Frontal cortex (tissue), 4 donors: Measurements from ENCODE around the gene LYST. TPM values are rescaled to one million over a fixed set of nuclear protein-coding genes. Genes with fewer than 3 reads are reported as not detected.
"Not testable (repeated sequence)": the region's sequence is repeated elsewhere in the genome, so short reads cannot be mapped to it uniquely, and the experiment has no call there.

ENCODE experiments used
- DNase-seq, 2 donors: peaks; one replicate each; pipeline ENCODE4 v3.0.0; 2012; ENCODE audit warnings: low spot score in 2 of 2
- FAIRE-seq: peaks from 2 replicates; lab custom pipeline; 2012; peaks lifted over from hg19 to GRCh38; lab: Jason Lieb, UNC
- small RNA-seq: library from RNA; depleted of rRNA; stranded (forward); fragments of <200 nt; gene quantifications from one replicate; pipeline ENCODE3, GENCODE V24; 2014
- total RNA-seq: library from RNA; depleted of rRNA; stranded (reverse); fragments of >200 nt; gene quantifications from one replicate; pipeline ENCODE4 v1.2.3, GENCODE V29; 2014
- donor health status: control.
- donor health status: control.
- donor health status: control.

Gene LYST
- total RNA-seq, 1 donor from 2014 or later: 66.0 TPM

DNA sequence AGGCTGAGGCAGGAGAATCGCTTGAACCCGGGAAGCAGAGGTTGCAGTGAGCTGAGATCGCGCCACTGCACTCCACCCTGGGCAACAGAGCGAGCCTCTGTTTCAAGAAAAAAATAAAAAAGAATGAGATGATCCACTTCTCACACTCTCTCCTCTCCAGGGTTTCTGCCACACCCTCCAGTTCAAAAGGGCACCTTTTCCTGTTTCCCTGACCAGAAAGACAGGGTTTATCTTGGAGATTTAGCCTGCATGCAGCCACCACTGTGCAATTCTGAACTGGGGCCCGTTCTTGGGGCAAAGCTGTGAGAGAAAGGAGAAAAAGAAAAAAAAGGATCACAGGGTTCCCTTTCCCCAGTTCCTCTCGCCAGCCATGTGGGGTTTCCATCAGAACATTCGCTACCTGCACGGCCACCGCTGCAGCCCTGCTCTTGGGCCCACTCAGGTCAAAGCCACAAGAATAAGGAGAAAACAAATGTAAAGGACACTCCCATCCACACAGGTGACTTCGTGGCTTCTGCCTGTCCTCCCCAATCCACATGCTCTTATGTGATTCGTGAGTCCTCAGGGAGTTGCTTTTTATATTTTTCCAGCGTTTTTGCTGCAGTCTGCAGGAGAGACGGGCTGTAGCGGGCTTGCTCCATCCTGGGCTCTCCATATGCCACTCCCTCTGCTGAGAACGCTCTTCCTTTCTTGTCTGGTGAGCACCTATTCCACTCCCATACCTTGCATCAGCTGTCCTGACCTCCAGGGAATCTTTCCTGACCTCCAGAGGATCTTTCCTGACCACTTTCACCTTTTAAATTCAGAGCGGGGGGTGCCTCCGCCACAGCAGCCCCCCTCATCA is 243.5 kb downstream of the LYST start:
- FAIRE-seq (no peak), DNase-seq (no peak)

DNA sequence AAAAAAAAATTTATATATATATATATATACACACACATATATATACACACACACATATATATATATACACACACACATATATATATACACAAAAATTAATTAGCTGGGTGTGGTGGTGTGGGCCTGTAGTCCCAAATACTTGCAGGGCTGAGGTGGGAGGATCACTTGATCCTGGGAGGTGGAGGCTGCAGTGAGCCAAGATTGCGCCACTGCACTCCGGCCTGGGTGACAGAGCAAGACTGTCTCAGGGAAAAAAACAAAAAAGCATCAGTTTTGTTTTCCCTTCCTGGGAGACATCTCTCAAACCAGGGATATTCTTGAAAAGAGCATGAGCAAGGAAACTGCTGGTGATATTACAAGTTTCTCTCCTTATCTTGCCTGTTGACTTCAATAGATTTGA is 247.6 kb downstream of the LYST start:
- FAIRE-seq, DNase-seq: not testable (repeated sequence)

DNA sequence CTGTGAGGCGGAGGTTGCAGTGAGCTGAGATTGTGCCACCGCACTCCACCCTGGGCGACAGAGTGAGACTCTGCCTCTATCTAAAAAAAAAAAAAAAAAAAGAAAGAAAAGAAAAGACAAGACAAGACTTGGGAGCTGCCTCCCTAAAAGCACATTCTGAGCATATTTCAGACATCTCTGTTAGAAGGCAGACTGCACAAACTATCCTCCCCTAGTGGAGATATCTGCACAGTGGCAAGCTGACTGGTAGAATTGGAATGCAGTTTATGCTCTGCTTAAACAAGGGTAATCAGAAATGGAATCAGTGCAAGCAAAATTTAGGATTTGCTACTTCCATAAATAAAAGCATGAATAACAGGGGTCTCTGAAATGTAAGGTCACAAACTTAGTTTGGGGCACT is 248.9 kb downstream of the LYST start:
- FAIRE-seq (no peak), DNase-seq (no peak)

DNA sequence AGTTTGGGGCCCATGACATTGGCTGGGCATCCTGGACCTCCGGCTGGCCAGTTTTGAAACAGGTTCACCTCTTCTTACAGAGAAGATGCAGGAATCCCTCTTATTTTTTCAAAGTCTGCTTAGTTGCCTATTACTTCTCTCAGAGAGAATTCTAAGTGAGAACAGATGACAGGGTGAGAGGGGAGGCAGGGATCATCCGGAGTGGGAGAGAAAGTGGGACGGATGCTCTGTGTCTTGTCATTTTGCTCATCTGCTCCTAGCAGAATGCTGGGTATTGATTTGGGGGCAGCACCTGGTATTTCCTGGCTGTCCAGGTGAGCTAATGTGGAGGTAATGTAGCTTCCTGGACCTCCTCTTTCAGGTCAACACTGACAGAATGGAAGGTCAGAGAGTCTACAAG is 249.6 kb downstream of the LYST start:
- FAIRE-seq: no peak
- DNase-seq: no peak

DNA sequence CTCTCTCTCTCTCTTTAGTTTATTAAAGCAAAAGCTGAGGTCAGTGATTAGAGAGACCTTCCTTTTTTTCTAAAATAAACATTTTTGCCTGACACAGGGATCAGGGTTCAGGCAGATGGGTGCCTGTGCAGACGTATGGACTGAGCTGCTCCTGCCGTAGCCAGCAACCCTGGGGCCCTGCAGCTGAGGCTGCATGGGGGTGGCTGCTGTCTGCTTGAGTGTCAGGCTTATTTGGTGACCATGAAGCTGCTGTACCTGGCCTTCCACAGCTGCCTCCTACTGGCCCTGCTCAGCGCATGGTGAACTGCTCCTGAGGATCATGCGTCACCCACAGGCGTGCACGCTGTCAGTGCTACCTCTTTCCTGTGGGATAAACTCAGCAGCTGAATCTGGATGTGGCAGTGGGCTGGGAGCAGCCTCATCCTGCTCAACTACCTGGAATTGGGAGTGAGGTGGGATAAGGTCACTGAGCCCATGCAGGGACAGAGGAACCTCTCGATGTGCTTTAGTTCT is 252.2 kb downstream of the LYST start:
- DNase-seq (no peak), FAIRE-seq (no peak)

DNA sequence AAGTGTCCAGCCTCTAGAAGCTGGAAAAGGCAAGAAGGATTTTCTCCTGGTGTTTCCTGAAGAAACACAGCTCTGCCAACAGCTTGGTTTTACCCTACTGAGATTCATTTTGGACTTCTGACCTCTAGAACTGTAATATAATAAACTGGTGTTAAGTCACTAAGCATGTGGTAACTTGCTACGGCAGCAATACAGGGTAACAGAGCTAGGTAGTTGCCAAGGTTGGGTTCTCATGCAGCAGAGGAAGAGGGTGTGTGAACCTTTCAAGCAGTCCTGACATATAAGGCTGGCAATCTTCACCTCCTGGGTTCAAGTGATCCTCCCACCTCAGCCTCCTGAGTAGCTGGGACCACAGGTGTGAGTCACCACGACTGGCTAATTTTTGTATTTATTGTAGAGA is 253.1 kb downstream of the LYST start:
- FAIRE-seq (no peak), DNase-seq (no peak)

DNA sequence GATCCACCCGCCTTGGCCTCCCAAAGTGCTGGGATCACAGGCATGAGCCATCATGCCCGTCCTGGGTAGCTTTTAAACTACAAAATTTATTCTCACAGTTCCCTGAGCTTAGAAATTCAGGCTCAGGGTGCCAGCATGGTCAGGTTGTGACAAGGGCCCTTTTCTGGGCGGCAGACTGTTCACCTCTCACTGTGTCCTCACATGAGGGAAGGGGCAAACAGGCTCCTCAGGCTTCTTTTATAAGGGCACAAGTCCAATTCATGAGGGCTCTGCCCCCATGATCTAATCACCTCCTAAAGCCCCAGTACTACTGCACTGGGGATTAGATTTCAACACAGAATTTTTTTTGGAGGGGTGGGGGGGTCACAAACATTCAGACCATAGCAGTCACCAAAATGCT is 253.9 kb downstream of the LYST start:
- DNase-seq (no peak), FAIRE-seq (no peak)

Small RNA genes lying within 50 kb of the gene (small RNA-seq; reads per million reads assigned to genes)
- not detected for gene MIR1537
- not detected for gene RNU6-968P

Other genes with a start within 250 kb of the LYST start
- 31.0 TPM for gene GNG4, start 217.1 kb downstream of the LYST start, total RNA-seq
- gene NID1, start 198.2 kb upstream of the LYST start, total RNA-seq: 11.0 TPM